Fibroblast of lung (primary cell): ENCODE measurements around the gene NXPE3. TPM values are rescaled to one million over a fixed set of nuclear protein-coding genes. Genes with fewer than 3 reads are reported as not detected.

Experiments used
- DNase-seq, 2 donors: peaks; one replicate each; pipeline versions ENCODE4 v3.0.0 to v3.0.0-alpha.2; 2010; ENCODE audit warnings: low read depth in 2 of 2
- H2AFZ ChIP-seq: 2 replicates; pipeline ENCODE4 v1.5.1; 2012; ENCODE audit warnings: low read length, control low read depth, inconsistent platforms
- H3K27ac ChIP-seq: 2 replicates; pipeline ENCODE4 v1.5.1; 2011; ENCODE audit warnings: low read length, control low read depth; ENCODE audit not compliant: insufficient read depth
- H3K27me3 ChIP-seq: 2 replicates; pipeline ENCODE4 v1.5.1; 2011; ENCODE audit warnings: mild to moderate bottlenecking, low read length; ENCODE audit not compliant: control insufficient read depth, insufficient read depth
- H3K36me3 ChIP-seq: 2 replicates; pipeline ENCODE4 v1.5.1; 2011; ENCODE audit warnings: low read length; ENCODE audit not compliant: control insufficient read depth, insufficient read depth
- H3K4me1 ChIP-seq: 2 replicates; pipeline ENCODE4 v1.5.1; 2011; ENCODE audit warnings: low read length; ENCODE audit not compliant: control insufficient read depth, insufficient read depth; ENCODE audit errors: extremely low read depth
- H3K4me2 ChIP-seq: 2 replicates; pipeline ENCODE4 v1.5.1; 2011; ENCODE audit warnings: low read length, control low read depth; ENCODE audit not compliant: insufficient read depth; ENCODE audit errors: extremely low read depth
- H3K4me3 ChIP-seq, 4 experiments: fragments of 200-600 bp in 1 of 4; sonication (generic) in 1 of 4; replicated peaks in 1 of 4; 2 replicates each; pipeline ENCODE4 v1.5.1; 2011 to 2016; ENCODE audit warnings: low read length in 4 of 4, low read depth in 3 of 4, mild to moderate bottlenecking in 3 of 4, control low read depth in 2 of 4, inconsistent platforms in 1 of 4, mixed read lengths in 1 of 4; ENCODE audit not compliant: insufficient read depth in 1 of 4; ENCODE audit errors: control extremely low read depth in 1 of 4
- H3K79me2 ChIP-seq: 2 replicates; pipeline ENCODE4 v1.5.1; 2012; ENCODE audit warnings: mild to moderate bottlenecking, low read length, inconsistent platforms; ENCODE audit not compliant: control insufficient read depth, insufficient read depth
- H3K9ac ChIP-seq: 2 replicates; pipeline ENCODE4 v1.5.1; 2011; ENCODE audit warnings: mild to moderate bottlenecking, low read length, control low read depth; ENCODE audit not compliant: insufficient read depth
- H3K9me3 ChIP-seq: 2 replicates; pipeline ENCODE4 v1.5.1; 2012; ENCODE audit warnings: low read depth, low read length; ENCODE audit not compliant: control insufficient read depth, insufficient read depth
- H4K20me1 ChIP-seq: 2 replicates; pipeline ENCODE4 v1.5.1; 2011; ENCODE audit warnings: low read length; ENCODE audit not compliant: control insufficient read depth, insufficient read depth; ENCODE audit errors: extremely low read depth
- CTCF ChIP-seq, 2 donors: IDR thresholded peaks in 1 of 2; conservative IDR thresholded peaks in 1 of 2; 1 replicate in 1 of 2; 2 replicates in 1 of 2; pipeline ENCODE4 v1.5.1; 2011 to 2012; ENCODE audit warnings: low read length in 2 of 2, control low read depth in 1 of 2, inconsistent platforms in 1 of 2, low read depth in 1 of 2, mild to moderate bottlenecking in 1 of 2
- EZH2 ChIP-seq: IDR thresholded peaks from 2 replicates; pipeline ENCODE4 v1.5.1; 2012; ENCODE audit warnings: low read length, control low read depth, mild to moderate bottlenecking; ENCODE audit errors: missing control alignments
- polyA plus RNA-seq, 2 donors: library from polyadenylated mRNA; depleted of rRNA in 1 of 2; stranded (reverse) in 1 of 2; unstranded in 1 of 2; fragments of >200 nt; gene quantifications; 2 replicates each; pipeline ENCODE4 v1.2.1, GENCODE V29; 2011 to 2012; ENCODE audit warnings: missing spikeins in 1 of 2
- total RNA-seq: library from RNA; depleted of rRNA; stranded (reverse); fragments of >200 nt; gene quantifications from 2 replicates; pipeline ENCODE4 v1.2.1, GENCODE V29; 2014

Gene NXPE3
- total and polyA plus RNA-seq, 2 donors (not counting 1 experiment from before 2014, with no cell fraction given), result 26.9 to 27.9 TPM

GRCh38 chr3:101859882-101860448 lies 81.0 kb downstream of the NXPE3 start:
- Histone ChIP-seq H3K4me1 (no peaks in the 10 kb centered on the region), H3K4me2 (no peak overlapping the region), H4K20me1 (no peaks in the 10 kb centered on the region), H3K27ac (no peak overlapping the region), H3K27me3 (no peaks in the 10 kb centered on the region), H3K9me3 (no peaks in the 10 kb centered on the region), H3K36me3 (peaks cover 10% of the 10 kb centered on the region), H3K9ac (no peak overlapping the region), H3K4me3 (no peak overlapping the region), H2AFZ (no peak overlapping the region), H3K79me2 (no peaks in the 10 kb centered on the region)
- DNase-seq, result no peak
- no peak for TF ChIP-seq EZH2
- no peak for TF ChIP-seq CTCF (conservative IDR thresholded peaks at IDR 0.05 in 1 of 2, IDR thresholded peaks at IDR 0.05 in 1 of 2; ENCODE audit: low read depth in 1 of 2, low read length in 2 of 2)

GRCh38 chr3:101861212-101861788 lies 82.3 kb downstream of the NXPE3 start:
- no peaks in the 10 kb centered on the region for H3K79me2 ChIP-seq
- TF ChIP-seq EZH2 (no peak), CTCF (conservative IDR thresholded peaks at IDR 0.05 in 1 of 2, IDR thresholded peaks at IDR 0.05 in 1 of 2; ENCODE audit: low read depth in 1 of 2, low read length in 2 of 2) (no peak)
- no peaks in the 10 kb centered on the region for H4K20me1 ChIP-seq
- H2AFZ ChIP-seq, result no peak overlapping the region
- DNase-seq, result no peak
- H3K4me1 ChIP-seq, result peaks cover 2% of the 10 kb centered on the region
- H3K4me2 ChIP-seq, result no peak overlapping the region
- H3K4me3 ChIP-seq, result no peak overlapping the region
- H3K27ac ChIP-seq, result no peak overlapping the region
- H3K9me3 ChIP-seq, result no peaks in the 10 kb centered on the region
- H3K27me3 ChIP-seq, result no peaks in the 10 kb centered on the region
- no peak overlapping the region for H3K9ac ChIP-seq
- H3K36me3 ChIP-seq, result peaks cover 6% of the 10 kb centered on the region

GRCh38 chr3:101861789-101862415 lies 82.9 kb downstream of the NXPE3 start:
- Histone ChIP-seq H3K4me2 (no peak overlapping the region), H3K9me3 (no peaks in the 10 kb centered on the region), H3K27me3 (no peaks in the 10 kb centered on the region), H2AFZ (no peak overlapping the region), H3K9ac (no peak overlapping the region), H3K4me1 (peaks cover 2% of the 10 kb centered on the region), H3K27ac (no peak overlapping the region), H3K36me3 (peaks cover 6% of the 10 kb centered on the region), H4K20me1 (no peaks in the 10 kb centered on the region), H3K4me3 (no peak overlapping the region), H3K79me2 (no peaks in the 10 kb centered on the region)
- TF ChIP-seq CTCF (conservative IDR thresholded peaks at IDR 0.05 in 1 of 2, IDR thresholded peaks at IDR 0.05 in 1 of 2; ENCODE audit: low read depth in 1 of 2, low read length in 2 of 2) (no peak), EZH2 (no peak)
- DNase-seq, result no peak
